SIG-M5 treated with dmso at 0.1 percent for 504 hours (cell line): Measurements from ENCODE around the gene SUFU.

ENCODE experiments used
- DNase-seq: peaks from one replicate; lab custom pipeline; 2025; ENCODE audit not compliant: unreplicated experiment; lab: John Stamatoyannopoulos, UW

Gene SUFU

DNA sequence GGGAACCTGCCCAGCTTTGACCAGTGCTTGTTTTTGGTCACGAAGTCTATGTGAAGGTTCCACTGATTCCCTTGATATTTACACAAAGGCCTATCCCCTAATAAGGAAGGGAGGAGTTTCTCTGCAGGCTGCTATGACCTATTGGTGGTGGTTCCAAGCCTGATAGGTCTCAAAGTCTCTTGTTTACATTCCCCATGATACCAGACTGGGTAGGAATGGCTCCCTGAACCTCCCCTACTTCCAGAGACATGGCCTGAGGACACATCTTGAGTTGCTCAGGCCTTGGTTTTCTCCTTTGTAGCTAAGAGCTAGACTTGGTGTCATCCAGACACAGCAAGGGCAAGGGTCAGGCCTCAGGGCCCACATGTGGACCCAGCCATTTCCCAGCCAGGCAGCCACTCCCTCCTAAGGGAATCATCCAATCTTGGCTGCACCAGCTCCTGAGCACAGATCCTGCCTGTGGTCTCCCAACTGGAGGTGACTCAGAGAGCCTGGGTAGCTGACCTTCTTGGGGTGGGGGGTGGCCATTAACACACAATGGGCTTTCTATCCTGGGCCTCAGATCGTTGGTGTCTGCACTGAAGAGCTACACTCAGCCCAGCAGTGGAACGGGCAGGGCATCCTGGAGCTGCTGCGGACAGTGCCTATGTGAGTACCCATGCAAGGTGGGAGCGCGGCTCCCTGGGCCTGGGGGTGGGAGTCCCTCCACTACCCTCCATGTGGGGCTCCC, 89.5 kb downstream of the SUFU start:
- DNase-seq = no peak

DNA sequence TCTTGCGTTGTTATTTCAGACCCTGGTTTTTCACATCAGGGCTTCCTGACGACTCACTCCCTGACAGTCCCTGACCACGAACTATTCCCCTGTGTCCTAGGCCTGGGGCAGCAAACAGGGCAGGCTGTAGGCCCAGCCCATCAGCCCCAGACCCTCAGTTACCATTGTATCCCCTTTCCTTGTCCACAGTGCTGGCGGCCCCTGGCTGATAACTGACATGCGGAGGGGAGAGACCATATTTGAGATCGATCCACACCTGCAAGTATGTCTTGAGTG, 90.0 kb downstream of the SUFU start:
- no peak for DNase-seq

DNA sequence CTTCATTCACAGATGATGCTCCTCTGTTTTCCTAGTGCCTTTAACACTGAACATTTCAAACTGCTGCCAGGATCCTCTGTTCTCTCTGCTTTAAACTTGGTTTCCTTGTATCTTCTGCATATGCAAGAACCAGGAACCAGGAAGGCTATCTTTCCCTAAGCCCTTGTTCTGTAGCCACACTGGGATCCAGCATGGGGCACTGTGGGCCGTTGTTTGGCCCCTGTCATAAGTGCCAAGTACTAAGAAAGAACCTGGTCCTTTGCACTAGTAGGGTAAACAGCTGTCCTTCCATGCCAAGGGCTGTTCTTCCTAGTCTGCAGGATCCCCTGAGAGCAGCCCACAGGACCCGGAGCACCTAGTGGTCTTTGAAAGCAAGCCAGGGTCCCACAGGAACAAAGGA, 91.5 kb downstream of the SUFU start:
- DNase-seq = no peak

DNA sequence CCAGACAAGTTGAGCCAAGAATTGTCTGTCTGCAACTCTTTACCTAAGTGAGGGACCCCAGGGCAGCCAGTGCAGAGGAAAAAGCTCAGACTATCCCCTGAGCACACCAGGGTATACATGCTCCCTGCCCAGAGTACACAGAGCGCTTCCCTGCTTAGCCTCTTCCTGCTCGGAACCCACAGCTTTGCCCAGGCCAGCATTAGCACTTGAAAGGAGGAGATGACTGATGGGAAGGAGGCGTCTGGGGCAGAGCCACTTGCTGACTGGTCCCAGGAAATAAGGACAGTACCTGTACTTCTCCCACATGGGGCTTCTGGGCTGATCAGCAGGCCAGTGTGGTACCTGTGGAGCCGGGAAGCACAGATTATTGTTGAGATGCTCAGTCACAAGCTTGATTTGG, 92.1 kb downstream of the SUFU start:
- no peak for DNase-seq

DNA sequence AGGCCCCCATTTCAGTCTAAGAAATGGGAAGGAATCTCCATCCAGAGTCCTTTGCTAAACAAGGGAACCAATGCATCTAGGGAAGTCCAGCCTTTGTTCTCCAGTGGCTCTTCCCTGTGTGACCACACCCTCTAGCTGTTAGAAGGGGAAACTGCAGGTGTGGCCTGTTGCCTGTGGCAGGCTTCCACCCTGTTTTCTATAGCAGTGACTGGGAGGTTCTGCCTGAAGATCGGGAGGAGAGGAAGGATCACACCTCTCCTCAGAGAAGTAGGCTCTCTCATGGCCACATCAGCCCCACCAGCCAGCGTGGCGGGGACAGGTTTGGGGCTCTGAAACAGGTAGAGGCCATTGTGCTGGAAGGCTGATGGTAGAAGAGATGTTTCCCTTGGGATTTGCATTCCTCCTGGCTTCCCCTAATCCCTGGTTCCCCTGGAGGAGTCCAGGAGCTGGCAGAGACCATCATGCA, 92.8 kb downstream of the SUFU start:
- DNase-seq = peak; percentile 60

DNA sequence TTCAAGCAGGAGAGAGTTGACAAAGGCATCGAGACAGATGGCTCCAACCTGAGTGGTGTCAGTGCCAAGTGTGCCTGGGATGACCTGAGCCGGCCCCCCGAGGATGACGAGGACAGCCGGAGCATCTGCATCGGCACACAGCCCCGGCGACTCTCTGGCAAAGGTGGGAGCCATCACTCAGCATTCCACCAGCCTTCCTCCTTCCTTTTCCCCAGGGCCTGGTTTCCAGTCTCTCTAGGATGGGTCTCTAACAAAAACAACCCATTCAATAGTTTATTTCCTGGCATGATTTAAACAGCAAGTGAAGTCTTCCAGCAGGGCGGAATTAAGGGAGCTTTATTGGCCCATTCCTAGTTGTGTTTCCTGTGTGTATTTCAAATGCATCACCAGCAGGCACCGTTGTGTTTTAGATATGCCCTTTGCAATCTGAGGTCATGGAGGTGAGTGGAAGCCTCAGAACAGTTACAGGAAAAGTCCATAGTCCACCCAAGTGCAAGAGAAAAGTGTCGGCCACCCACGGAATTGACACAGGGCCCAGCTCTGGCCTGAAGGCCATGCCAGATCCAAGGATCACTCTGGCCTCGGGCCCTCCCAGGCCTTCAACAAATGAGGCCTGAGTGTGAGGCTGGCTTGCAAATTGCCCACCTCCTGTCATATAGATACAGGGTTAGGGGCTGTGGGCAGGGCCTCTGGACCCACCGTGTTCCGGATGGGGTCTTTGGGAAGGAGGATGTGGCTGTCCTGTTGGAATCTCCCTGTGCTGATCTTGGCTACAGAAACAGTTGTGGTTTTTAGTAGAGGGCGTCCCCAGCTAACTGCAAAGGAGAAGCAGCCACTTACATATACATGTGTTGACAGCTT, 93.6 kb downstream of the SUFU start:
- DNase-seq = no peak

DNA sequence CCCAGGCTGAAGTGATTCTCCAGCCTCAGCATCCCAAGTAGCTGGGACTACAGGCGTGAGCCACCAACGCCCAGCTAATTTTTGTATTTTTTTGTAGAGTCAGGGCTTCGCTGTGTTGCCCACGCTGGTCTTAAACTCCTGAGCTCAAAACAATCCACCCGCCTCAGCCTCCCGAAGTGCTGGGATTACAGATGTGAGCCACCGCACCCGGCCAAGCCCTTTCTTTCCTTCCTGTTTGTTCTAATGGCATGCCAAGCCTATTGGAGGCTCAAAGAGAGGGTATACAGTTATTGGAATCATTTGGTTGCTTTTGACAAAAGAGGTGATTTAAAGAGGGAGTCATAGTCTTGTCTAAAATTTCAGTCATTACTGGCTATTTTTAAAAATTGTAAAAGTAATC, 94.5 kb downstream of the SUFU start:
- DNase-seq = no peak

DNA sequence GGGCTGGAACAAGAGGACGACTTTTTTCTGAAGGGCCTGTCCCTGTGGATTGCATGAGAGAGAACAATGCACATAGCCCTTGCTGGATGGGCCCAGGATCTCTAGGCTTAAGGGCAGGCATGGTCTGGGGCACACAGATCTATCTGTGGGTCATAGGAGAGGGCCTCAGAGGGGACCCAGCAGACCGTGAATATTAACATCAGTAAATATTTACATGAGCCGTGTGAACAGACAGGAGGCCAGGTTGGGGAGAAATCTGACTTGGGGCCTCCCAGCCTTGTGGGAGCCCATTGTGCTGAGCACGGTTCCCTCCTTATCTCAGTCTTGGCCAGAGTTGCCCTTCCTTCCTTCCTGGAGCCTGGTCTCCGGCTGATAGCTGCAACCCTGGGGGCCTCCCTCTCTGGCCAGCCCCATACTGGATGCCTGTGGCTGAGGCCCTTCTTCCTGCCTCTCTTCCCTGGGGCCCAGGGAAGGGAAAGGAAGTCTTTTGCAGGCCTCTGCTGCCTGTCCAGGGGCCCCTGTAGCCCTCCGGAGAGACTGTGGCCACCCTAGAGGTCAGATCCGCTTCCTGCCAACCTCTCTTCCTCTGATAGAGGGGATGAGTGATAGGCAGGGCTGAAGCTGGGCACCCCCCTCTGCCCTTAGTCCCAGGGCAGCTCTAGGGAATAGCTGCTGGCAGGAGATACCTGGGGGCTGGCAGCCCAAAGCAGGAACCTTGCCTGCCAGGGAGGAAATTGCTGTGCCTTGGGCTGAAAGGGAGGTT, 96.0 kb downstream of the SUFU start:
- DNase-seq = no peak

DNA sequence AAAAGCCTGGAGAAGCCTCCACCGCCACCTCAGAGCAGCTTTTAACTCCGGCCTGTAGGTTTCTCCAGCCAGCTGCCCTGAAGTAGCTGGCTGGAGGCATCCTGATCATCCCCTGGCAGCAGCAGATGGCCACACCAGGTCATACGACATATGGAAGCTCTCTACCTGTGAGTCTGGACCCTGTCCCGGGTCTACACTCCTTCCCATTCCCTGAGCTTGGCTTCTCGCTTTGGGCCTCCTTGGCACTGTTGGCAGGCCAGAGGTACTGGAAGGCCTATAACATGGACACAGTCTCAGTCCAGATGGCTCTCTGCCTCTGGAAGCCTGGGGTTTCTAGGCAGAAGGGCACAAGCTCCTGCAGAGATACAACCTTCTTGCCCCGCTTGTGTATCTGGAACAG, 97.0 kb downstream of the SUFU start:
- DNase-seq = no peak

DNA sequence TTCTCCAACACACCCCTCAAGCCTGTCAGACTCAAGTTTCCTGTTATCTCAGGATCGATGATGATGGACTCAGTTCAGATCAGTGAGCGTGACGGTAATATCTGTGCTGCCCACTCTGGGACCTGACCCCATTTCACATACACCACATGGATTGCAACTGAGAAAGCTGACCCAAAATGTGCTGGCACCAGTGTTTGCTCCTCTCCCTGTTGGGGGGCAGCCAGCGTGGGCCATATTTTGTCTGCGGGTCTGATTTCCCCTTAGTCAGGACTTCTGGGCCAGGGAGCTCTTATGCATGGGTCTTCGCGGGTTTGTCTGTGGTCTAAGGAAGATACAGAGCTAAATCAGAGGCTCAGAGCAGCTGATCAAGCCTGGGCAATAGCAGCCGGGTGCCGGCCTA, 97.9 kb downstream of the SUFU start:
- DNase-seq = no peak

DNA sequence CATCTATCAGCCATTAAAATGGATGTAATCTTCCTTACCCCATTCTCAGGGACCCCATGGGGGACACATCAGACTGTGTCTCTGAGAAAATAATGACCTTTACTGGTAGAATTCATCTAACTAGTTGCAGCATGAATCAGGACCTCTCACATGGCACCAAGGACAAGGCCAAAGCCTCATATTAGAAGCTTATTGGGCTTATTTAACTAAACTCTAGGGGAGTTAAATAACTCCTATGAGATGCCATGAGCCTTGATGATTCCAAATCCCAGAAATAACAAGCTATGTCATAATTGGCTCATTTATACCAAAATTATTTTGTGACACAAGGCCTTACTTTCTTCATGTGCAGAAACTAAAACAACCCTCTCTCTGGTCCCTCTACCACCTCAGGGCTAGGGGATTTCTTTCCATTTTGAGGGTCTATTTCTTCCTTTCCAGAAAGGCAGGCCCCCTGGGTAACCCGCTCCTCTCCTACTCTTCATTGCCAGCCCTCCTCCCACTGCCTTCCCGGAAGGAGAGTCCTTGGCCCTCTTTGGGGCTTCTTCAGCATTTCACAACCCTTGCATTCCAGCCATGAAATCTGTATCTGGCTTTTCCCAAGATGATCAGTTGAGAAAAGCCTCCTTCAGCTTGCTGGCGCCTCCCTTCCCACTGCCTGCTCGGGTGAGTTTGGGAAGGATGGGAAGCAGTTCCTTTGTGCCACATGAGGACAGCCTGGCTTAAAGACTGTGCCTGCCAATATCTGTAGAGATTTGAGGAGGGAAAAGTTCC, 98.7 kb downstream of the SUFU start:
- no peak for DNase-seq

DNA sequence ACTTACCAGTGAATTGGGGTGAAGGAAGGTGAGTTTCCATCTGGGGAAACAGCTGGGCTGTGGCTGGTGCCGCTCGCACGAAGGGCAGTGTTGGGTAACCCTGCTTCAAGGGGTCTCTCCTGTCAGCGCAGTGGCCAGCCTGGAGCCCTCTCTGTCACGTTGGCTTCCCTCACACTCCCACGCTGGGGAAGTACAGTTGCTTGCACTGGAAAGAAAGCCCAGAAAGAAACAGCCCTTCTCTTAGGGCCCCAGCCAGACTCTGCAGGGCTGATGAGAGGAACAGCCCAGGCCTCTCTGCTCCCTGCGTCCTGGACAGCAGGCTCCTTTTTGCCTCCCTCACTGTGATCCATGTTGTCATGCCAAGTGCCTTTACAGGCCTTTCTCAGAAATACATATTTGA, 100.2 kb downstream of the SUFU start:
- no peak for DNase-seq

DNA sequence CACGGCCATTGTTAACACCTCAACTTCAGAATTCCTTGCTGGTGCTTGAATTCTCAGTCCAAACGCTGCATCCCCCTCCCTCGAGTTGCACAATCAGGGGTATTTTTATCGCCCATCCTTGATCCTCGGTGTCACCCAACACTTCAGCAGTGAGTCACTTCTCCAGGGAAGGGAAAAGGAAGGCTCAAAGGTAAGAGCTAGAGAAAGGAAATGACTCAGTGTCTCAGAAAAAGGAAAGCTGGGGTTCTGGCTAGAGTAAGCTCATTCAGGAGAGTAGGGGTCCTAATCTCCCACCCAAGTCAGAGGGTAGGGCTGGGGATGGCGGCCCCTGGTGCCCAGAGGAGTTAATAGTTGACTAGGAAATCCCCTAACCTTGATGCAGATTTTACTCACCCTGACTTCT, 100.7 kb downstream of the SUFU start:
- DNase-seq = no peak

DNA sequence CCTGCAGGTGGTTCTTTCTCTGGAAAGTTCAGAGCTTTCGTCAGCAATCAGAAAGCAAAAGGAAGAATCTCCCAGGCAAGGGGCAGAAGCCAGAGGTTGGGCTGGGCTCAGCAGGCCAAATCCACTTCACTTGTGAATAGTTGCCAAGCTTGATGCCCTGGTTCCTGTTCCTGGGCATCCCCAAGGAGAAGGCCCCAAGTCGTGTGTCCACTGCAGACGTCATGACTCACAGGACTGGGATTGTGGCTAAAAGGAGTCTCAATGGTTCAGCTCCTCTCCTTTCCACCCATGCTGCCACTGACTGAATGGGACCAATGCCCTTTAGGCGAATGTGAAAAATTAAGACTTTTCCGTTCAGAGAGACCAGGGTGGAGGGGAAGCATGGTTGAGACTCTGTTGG, 101.9 kb downstream of the SUFU start:
- DNase-seq = no peak

DNA sequence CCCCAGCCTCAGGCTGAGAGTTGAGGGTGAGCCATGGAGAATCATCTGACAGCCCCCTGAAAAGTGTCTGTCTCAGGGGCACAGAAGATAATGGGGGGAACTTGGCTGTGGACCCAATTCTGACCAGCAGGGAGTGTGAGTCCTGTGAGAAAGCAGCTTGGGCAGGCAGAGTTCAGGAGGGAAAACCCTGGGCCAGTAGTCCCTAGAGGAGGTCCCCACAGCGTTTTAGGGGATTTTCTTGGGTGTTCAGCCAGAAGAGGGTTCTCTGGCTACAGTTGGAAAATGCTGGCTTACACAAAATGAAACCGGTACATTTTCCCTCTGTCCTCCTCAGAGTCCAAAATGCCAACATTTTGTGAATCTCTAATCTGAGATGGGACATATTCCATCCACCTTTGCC, 104.7 kb downstream of the SUFU start:
- DNase-seq = no peak

DNA sequence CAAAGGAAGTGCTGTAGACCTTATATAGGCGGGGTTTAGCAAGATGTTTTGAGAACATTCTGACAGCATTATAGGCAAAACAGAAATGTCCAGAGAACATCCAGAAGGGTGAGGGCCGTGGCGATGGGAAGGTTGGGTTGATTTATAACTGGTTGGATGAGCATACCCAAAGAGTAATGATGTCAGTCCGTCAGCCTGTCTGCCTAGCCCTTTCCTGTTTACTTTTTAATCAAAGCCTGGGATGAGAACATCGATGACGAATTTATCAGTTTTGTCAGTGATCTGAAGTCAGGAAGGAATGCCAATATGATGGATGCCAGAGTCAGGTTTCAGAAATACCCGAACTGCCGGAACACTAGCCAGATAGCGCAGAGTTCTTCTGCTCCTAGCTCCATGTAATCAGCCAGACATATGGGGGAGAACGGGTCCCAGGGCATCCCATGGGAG, 106.7 kb downstream of the SUFU start:
- no peak for DNase-seq

DNA sequence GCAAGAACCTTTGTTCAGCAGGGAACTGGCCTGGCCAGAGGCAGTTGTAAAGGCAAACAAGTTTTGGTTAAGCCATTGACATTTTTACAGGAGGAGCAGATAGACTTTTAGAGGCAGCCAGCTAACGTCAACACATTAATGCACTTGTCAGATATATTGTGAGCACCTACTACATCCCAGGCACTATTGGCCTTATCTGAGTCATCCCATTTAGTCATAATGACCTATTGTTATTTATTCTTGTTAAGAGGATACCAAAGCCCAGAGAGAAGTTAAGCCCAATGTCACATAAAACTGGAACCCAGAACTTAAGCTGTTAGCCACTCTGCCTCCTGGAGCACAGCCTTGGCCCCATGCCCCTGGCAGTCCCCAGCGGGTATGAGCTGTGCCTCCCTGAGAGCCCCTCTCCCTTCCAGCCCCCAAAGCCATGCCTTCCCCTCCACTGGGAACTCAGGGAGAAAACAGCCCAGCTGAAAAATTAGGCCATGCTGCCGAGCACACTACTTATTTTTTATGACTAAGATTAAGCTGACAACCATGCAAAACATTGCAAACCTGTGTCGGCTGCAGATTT, 107.8 kb downstream of the SUFU start:
- no peak for DNase-seq

DNA sequence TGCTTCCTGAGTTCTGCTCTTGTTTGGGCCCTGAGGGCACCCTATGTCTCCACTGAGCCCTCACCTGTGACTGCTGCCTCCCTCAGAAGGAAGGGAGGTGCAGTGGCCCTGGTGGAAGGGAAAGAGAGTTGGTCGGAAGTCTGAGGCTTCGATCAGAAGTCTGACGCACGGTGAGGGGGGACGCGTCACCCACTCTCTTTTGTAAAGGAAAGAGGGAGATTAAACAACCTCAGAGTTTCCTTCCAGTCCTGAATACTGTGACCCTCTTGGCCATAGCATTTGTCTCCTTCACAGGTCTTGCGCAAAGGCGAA, 109.1 kb downstream of the SUFU start:
- DNase-seq = no peak

DNA sequence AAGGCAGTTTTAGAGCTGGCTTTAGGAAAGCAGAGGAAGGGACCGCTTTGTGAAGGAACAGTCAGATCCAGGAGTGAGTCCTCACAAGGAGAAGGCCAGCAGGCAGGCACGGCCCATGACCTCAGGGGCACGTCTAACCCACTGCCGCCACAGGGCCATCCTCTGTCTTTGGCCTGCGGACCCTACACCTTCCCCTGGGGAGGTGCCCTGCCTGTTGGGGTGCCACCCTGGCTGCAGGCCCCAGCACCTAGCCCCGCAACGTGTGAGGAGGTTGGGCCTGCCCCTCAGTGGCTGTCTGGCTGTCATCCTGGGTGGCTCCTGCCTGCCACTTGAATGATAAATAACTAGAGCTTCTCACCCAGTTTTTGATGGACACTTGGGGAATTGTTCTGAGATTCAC, 109.5 kb downstream of the SUFU start:
- DNase-seq = no peak

DNA sequence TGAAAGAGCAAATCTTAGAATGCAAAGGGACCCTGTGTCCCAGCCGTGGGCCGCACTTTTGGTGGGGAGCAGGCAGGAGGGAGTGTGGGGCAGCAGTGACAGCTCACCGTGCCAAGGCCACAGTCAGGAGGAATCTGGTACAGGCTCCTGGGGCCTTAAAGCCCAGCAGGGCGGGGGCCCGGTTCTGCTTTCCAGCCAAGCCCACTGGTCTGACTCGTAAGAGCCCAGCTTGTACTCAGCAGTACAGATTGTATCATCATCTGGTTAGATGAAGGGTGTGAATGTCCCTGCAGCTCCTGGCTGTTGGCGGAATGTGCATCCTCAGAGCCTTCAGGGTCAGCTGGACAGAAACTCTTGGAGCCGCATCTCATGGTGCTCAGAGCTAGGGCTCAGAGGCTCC, 110.0 kb downstream of the SUFU start:
- no peak for DNase-seq

DNA sequence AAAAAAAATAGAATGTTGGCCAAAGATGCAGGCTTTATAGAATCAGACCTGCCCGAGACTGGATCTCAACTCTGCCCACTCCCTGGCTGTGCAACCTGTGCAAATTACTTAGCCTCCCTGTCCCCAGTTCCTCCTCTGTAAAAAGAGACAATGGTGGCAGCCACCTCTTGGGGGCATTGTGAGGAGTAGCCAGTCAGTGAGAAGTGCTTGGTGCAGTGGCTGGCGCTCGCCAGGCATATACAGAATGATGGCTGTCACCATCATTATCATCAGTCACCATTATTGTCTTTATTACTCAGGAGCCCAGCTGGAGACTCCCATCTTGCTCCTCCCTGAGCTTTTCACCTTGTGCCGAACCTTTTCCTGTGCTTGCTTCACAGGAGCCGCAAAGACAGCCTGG, 111.1 kb downstream of the SUFU start:
- DNase-seq = no peak
